Ovary (tissue), 3 donors: ENCODE measurements around the gene MDM4.

Source experiments
- POLR2A ChIP-seq: fragments of 450-650 bp; IDR thresholded peaks from one replicate; pipeline ENCODE4 v1.6.1; 2017; ENCODE audit warnings: antibody characterized with exemption, mild to moderate bottlenecking, moderate library complexity
- TF ChIP-seq, protein P1 (sequence below), 3 donors: fragments of 450-650 bp in 2 of 3; fragments of 200-600 bp in 1 of 3; IDR thresholded peaks; one replicate each; pipeline versions ENCODE4 v1.5.1 to v1.8.0; 2016 to 2022; ENCODE audit warnings: antibody characterized with exemption in 3 of 3, mild to moderate bottlenecking in 1 of 3
- donor health status: DM: no; HTN: no; CAD: no.

- TF ChIP-seq, protein P1, sequence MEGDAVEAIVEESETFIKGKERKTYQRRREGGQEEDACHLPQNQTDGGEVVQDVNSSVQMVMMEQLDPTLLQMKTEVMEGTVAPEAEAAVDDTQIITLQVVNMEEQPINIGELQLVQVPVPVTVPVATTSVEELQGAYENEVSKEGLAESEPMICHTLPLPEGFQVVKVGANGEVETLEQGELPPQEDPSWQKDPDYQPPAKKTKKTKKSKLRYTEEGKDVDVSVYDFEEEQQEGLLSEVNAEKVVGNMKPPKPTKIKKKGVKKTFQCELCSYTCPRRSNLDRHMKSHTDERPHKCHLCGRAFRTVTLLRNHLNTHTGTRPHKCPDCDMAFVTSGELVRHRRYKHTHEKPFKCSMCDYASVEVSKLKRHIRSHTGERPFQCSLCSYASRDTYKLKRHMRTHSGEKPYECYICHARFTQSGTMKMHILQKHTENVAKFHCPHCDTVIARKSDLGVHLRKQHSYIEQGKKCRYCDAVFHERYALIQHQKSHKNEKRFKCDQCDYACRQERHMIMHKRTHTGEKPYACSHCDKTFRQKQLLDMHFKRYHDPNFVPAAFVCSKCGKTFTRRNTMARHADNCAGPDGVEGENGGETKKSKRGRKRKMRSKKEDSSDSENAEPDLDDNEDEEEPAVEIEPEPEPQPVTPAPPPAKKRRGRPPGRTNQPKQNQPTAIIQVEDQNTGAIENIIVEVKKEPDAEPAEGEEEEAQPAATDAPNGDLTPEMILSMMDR (IDR thresholded peaks at IDR 0.05), result no peak
- no peak for TF ChIP-seq POLR2A
Measured at GRCh38 chr1:204475656-204476432, 40.4 kb upstream of the MDM4 start.
